HG03354 (cell line): ENCODE results near the gene TTC28.

Source experiments
- ATAC-seq: cut with Tn5 transposase; IDR thresholded peaks from one replicate; pipeline ENCODE4 v1.9.1; 2021; ENCODE audit warnings: mild to moderate bottlenecking; ENCODE audit not compliant: unreplicated experiment, poor library complexity, severe bottlenecking

The TTC28 gene

DNA sequence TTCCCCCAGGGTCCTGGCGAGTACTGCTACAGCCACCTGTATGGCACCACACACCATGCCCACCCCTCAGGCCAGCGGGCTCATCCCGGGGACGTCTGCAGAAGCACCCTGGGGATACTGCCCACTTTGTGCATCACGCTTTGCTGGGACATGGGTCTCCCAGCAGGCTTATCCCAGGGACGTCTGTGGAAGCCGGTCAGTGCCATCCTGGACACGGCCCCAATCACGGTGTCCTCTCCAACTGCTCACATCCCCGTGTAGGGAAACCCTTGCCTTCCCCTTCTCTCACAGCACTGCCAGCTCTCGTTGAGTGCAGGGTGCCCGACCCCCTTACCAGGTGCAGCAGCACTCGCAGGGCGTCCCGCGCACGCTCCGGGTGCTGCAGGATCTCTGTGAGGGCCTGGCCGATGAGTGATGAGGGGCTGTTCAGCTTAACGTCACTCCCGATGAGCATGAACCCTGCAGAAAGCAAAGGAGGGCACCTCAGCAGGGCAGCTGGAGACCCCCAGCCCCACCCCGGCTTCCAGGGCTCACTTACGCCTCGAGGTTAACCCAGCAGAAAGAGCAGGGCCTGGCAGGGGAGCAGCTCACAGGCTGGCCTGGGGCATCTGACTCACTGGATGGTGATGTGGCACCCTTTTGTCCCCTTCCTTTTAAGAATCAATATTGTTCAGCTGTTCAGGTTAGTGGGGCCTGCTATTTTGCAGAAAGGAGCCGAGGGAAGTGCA, 683.7 kb downstream of the TTC28 start:
- ATAC-seq = no peak

GRCh38 chr22:27994481-27995331, 684.9 kb downstream of the TTC28 start:
- ATAC-seq = no peak

GRCh38 chr22:27993774-27994350, 685.8 kb downstream of the TTC28 start:
- no peak for ATAC-seq

DNA sequence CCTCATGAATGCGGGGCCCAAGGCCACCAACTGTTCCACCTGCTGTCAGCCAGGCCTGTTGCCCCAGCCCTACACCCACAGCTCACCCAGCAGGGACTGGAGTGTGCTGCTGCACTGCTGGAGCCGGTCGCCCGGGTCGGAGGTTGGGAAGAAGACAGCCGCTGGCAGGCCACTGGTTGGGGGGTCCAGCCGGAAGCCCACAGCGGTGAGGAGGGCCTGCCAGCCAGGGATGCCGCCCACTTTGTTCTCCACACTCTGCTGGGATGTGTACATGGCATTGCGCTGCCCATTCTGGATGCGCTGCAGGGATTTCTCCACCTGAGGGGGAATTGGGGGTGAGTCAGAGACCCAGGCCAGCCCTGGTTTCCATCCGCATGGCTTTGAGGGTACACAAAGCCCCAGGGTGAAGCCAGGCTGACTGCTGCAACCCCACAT, 686.4 kb downstream of the TTC28 start:
- no peak for ATAC-seq

- ATAC-seq = no peak
Measured at GRCh38 chr22:27992294-27993165, 687.1 kb downstream of the TTC28 start.

- ATAC-seq = no peak
Measured at GRCh38 chr22:27991586-27992293, 687.9 kb downstream of the TTC28 start.

- no peak for ATAC-seq
Measured at GRCh38 chr22:27990879-27991278, 688.8 kb downstream of the TTC28 start.

DNA sequence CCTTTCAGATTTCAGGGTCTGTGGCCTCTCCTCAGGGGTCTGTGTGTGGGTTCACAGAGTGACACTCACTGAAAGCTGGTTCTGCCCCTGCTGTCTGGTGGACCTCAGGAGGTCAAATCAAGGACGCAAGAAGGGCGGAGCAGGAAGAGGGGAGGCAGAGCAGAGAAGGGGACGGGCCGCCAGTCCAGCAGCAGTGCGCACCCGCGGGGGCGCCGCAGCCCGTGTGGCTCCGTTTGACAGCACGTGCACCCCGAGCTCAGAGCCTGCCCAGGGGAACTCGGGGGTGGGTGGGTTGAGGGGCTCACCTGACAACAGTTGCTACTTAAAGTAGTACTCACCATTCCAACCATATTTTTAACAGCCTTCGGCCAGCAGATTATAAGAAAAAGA, 689.2 kb downstream of the TTC28 start:
- no peak for ATAC-seq

- ATAC-seq = no peak
Measured at GRCh38 chr22:27989758-27990450, 689.7 kb downstream of the TTC28 start.

DNA sequence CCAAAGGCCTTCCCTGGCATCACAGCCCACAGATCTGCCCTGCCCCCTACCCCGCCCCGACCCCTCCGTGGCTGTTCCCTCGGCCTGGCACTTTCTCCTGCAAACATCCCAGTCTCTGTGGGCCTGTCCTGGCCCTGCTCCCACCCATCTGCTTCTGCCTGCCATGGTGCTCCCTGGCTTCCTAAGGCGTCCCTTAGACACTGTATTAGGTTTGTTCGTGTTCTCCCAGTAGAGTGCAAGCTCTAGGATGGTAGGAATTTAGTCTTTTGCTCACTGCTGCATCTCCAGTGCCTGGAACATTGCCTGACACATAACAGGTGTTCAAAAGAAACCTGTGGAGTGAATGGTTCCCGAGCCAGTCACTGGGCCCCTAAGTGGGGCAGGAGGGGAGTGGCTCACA, 690.9 kb downstream of the TTC28 start:
- no peak for ATAC-seq

GRCh38 chr22:27987557-27987956, 692.1 kb downstream of the TTC28 start:
- no peak for ATAC-seq

DNA sequence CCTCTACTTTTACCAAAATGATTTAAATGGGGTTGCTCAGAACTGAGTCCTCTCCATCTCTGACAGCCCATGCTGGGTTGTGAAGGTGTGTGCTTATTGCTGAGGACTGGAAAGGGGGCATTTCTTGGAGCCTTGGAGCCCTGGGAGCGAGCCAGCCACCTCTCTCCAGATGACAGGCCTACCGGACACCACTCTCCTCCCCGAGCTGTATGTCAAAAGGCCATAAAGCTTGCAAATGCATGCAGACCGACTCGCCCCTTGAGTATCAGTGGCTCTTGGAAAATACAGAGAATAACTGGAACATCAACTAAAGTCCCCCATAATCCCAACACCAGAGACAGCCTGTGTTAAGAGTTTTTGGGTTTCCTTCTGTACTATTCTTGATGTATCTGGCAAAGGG, 692.7 kb downstream of the TTC28 start:
- ATAC-seq = no peak

- ATAC-seq = no peak
Measured at GRCh38 chr22:27986459-27986858, 693.2 kb downstream of the TTC28 start.

GRCh38 chr22:27985323-27986275, 694.0 kb downstream of the TTC28 start:
- no peak for ATAC-seq

GRCh38 chr22:27984723-27985122, 694.9 kb downstream of the TTC28 start:
- no peak for ATAC-seq

DNA sequence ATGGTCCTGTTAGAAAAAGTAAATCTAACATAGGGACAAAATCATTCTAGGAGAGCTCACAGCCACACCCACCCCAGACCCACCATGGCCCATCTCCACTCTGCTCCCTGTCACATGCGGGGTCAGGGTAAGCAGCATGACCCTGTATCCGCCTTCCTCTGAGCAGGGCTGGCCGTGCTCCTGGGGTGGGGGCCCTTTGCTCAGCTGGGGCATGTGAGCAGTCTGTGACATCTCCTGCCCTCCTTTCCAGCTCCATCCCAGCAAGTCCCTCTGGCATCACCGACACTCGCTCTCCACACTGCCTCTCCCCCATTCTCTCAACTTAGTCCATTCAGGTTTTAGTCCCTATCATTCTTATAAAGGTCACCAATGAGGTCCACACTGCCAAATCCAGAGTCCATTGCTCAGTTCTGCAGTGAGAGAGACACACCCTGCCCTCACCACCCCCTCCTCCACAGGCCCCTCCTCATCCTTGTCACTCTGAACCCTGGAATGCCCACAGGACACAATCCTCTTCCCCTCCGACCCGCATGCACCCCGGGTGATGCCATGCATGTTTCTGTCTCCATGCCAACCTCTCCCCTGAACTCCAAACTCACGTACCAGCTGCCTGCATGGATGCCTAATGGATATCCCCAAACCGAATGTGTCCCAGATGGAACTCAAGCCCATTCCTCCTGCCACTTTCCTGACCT, 695.5 kb downstream of the TTC28 start:
- ATAC-seq = no peak

GRCh38 chr22:27983361-27983791, 696.3 kb downstream of the TTC28 start:
- no peak for ATAC-seq
